Activated effector memory CD4-positive, alpha-beta T cell treated with anti-CD3 and anti-CD28 coated beads, Interleukin-2, amount 50 U/mL, for 16 hours (primary cell): ENCODE measurements around the gene ZNF136.

Experiments used
- DNase-seq: peaks from one replicate; pipeline ENCODE4 v3.0.0-alpha.2; 2020

Gene ZNF136

DNA sequence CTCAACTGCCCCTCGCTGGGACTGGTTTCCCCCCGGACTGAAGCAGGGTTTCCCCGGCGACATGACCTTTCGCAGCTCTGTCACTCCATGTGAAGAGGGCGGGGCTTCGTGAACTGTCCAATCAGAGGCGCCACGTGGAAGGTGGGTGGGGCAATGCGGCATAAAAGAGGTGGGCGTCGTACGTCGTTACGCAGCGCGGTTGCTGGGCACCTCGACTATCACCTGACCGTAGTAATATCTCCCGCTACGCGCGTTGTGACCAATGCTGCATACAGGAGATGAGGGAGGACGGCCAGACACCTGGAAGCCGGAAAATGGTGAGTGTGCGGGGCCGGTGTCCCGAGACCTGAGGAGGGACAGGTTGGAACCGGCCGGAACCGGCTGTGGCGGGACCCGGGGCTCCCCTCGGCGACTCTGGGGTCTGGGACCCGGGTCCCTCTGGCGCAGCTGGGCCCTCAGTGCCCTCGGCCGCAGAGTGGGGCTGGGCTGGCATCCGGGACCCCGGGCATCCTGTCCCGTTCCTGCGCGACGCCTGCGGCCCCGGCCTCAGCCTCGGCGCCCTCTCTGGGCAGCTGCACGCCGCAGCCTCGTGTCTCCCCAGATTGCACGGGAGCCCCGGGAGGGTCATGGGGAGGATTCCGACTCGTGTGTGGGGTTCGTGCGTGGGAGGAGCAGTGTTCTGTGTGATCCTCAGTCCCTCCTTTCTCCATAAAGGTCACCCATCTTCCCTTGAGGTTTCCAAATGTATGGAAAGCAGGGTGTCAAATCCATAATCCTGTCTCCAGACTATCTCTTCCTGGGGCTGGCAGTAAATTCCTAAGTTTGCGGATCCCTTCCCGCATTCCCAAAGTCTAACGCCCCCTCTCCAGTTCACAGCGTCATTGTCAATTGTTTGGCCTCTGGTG lies 32.2 kb downstream of the ZNF136 start:
- DNase-seq: peak; percentile 83

DNA sequence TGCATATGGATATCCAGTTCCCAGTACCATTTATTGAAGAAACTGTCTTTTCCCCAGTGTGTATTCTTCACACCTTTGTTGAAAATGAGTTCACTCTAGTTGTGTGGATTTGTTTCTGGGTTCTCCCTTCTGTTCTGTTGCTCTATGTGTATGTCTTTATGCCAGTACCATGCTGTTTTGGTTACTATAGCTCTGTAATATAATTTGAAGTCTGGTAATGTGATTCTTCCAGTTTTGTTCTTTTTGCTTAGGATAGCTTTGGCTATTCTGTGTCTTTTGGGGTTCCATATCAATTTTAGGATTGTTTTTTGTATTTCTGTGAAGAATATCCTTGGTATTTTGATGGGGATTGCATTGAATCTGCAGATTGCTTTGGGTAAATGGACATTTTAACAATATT lies 35.2 kb downstream of the ZNF136 start:
- no peak for DNase-seq

DNA sequence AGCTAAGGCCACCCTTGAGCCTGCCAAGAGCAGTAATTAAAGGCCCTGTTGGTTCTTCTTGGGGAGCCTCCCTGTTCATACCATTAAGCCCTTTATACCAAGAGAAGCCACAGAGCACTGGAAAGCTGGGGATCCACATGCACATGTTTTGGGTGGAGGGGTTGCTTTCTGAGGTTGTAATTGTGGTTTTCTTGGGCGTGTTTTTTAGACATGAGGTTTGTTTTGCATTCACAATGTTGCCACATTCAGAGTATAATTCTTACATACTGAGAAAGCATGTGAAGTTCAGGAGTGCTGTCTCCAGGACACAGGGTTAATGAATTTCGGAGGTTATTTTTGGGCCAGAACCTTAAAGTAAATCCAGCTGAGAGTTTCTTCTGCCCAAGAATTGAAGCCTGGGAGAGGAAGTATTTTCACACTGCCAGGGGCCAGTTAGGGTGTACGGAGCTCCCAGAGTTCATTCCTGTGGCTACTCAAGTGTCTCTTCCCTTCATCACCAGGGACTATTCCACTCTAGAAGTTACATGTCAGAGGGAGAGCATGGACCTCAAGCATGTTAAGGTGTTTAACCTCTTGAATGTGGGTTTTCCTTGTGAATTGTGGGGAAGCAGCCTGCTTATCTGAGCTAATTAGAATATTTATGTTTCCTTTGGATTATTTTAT lies 37.0 kb downstream of the ZNF136 start:
- DNase-seq: no peak

DNA sequence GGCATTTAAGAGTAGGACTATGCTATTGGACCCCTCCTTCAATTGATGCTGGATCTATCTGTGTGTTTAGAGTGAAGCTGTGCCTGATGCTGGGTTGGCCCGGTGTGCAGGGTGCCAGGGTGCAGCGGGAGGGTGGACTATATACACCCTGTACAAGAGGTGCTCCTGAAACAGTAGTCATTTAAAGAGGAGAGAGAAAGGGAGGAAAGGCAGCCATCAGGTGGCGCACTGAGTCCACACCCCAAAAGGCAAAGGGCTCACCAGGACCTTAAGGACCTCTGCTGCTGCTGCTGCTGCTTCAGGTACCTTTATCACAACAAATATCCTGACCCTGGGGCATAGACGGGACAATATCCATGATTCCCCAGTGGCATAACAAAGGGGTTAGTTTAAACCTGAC lies 39.4 kb downstream of the ZNF136 start:
- DNase-seq: peak; percentile 83

DNA sequence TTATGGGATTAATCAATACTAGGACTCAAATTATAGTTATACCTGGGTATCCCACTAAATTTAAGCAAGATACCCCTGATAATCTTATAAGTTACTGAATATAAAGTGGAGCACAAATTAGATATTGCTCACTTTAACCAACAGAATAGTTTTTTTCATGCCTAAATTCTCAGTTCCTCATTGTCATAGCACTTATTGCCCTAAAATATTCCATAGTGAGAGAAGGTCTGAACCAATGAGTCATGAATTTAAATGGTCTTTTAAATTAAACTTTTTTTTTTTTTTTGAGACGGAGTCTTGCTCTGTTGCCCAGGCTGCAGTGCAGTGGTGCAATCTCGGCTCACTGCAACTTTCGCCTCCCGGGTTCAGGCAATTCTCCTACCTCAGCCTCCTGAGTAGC lies 42.4 kb downstream of the ZNF136 start:
- no peak for DNase-seq

DNA sequence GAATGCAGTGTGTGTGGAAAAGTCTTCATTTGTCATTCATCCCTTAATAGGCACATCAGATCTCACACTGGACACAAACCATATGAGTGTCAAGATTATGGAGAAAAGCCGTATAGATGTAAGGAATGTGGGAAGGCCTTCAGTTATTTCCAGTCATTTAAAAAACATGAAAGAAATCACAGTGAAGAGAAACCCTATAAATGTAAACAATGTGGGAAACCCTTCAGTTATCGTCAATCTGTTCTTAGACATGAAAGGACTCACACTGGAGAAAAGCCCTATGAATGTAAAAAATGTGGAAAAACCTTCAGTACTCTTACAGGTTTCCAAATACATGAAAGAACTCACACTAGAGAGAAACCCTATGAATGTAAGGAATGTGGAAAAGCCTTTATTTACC lies 45.3 kb downstream of the ZNF136 start:
- no peak for DNase-seq

DNA sequence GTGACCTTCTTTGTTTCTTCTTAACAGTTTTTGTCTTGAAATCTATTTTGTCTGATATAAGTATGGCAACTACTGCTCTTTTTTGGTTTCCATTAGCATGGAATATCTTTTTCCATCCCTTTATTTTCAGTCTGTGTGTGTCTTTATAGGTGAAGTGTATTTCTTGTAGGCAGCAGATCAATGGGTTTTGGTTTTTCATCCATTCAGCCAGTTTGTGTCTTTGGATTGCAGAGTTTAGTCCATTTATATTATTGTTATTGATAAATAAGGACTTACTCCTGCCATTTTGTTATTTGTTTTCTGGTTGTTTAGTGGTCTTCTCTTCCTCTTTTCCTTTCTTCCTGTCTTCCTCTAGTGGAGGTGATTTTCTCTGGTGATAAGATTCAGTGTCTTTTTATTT lies 54.4 kb downstream of the ZNF136 start:
- no peak for DNase-seq

DNA sequence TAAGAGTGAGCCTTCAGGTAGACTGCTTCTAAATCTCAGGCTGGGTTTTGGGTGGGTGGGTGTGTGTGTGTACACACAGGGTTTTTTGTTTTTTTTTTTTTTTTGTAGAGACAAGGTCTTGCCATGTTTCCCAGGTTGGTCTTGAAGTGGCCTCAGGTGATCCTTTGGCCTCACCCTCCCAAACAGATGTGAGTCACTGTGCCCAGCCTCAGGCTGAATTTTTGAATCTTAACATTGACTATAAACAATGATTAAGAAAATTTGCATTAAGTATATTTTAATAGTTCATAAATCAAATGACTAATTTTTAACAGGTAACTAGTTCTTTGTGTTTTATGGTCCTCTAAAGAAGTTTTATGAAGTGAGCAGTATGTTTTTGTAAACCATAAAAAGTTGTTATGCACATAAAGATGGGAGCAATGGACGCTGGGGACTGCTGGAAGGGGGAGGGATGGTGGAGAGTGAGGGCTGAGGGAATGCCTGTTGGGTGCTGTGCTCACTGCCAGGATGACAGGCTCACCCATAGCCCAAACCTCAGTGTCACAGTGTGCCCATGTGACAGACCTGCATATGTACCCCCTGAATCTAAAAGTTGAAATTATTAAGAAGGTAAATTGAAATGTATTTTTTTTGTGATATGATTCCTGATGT lies 60.2 kb downstream of the ZNF136 start:
- no peak for DNase-seq

DNA sequence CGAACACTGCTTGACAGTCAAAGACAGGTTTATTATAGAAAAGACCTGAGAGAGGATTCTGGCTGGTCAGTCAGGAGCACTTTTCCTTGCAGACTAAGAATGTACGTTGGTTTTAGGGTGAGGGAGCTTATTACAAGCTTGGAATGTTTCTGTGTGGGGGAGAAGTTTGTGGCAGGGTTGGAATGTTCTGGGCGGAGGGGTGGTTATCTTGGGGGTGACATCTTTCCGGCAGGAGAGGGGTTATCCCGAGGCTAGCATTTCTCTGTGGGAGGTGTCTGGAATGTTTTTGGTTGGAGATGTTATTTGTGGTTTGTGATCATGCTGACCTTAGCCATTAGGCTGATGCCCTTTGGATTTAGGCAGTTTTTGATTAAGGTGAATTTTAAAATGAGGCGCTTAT lies 61.8 kb downstream of the ZNF136 start:
- DNase-seq: no peak

DNA sequence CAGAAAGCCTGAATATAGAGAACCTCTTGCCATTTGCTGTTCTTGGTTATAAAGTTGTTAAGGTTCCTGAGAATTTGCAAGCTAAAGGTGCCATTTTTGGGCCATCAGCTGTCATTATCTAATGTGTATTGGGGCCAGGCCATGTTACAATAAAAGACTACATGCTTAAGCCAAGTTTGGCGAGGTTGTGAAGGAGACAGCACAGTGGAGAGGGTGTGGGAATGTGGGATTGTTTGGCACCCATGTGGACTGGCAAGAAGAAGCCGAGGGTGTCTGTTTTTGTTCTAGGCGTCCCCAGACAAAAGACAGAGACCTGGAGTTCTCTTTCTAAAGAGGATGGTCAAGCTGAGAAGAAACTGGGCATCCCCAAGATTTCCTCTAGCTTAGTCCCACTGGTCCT lies 67.1 kb downstream of the ZNF136 start:
- DNase-seq: no peak

DNA sequence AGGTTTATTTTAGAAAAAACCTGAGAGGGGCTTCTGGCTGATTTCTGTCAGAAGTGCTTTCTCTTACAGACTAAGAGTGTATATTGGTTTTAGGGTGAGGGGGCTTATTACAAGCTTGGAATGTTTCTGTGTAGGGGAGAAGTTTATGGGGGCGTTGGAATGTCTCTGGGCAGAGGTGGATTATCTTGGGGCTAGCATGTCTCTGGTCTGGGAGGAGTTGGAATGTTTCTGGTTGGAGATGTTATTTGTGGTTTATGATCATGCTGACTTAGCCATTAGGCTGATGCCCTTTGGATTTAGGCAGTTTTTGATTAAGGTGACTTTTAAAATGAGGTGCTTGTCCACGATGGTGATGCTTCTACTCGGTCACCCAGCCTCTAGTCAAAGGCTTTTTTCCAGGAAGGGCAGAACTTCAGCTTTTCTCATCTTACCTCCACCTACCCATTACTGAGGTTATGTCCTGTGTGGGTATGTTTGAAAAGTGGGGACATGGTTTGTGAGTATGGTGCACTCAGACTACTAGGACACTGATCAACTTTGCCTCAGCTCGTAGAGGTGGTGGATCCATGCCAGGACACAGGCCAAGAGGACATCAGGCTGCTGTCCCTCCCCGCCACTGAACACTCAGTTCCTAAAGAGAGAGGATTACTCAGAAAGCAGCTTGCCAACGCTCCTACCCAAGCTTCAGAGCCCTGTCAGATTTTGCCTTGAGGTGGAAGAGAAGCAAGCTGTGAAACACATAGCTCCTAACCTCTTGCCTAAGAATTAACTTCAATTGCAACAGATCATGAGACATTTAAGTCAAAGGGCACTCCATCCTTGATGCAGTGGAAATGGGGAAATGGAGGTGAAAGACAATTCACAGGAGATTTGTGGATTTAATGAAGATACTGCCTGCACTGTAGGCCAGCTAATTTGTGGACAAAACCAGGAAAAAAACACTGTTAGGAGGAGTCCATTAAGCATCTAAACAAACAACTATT lies 68.1 kb downstream of the ZNF136 start:
- DNase-seq: no peak

DNA sequence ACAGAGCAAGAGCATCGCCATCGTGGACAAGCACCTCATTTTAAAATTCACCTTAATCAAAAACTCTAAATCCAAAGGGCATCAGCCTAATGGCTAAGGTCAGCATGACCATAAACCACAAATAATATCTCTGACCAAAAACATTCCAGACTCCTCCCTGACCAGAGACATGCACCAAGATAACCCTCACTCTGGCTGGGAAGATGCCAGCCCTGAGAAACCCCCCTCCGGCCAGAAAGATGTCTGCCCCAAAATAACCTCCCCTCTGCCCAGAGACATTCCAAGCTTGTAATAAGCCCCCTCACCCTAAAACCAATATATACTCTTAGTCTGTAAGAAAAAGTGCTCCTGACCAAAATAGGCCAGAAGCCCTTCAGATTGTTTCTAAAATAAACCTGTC lies 70.1 kb downstream of the ZNF136 start:
- no peak for DNase-seq

DNA sequence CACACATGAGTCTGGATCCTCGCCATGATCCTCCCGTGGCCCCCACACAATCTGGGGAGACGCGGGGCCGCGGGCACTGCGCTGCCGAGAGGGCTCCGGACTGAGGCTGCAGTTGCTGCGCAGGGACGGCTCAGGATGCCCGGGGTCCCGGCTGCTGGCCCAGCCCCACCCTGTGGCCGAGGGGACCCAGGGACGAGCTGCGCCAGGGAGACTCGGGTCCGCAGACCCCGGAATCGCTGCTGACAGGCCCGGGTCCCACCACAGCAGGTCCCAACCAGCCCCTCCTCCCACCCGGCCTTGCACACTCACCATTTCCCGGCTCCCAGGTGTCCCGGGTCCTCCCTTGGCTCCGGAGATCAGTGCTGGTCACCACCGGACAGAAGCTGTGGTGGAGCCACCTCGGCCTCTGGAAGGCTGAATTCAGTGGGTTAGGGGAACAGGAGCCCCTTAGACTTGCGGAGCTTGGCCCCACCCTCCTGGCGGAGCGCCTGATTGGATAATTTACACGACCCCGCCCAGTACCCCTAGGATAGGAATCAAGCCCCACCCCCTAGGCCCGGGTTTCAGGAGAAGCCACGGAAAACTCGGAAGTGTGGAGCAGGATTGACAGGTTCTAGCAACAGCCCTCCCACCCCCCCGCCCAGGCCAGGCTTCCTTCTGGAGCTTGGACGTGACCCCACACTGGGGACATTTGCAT lies 74.4 kb downstream of the ZNF136 start:
- DNase-seq: no peak
